Right lobe of liver (tissue), 6 donors: Measurements from ENCODE around the gene IRAK1. TPM values are rescaled to one million over a fixed set of nuclear protein-coding genes. Genes with fewer than 3 reads are reported as not detected.

Source experiments
- ATAC-seq, 4 donors: fragments of 200-7000 bp; cut with Tn5 transposase; one replicate each; pipeline ENCODE4 v1.9.1; 2020; ENCODE audit warnings: mild to moderate bottlenecking in 4 of 4, moderate library complexity in 4 of 4
- DNase-seq, 3 donors: peaks; one replicate each; pipeline ENCODE4 v3.0.0-alpha.2; 2020
- H3K27ac ChIP-seq, 3 donors: fragments of 200-600 bp; one replicate each; pipeline ENCODE4 v1.8.0; 2022
- H3K27me3 ChIP-seq, 2 donors: fragments of 200-600 bp; one replicate each; pipeline ENCODE4 v1.8.0; 2022
- H3K36me3 ChIP-seq, 4 donors: fragments of 200-600 bp; sonication (generic) in 1 of 4; one replicate each; pipeline versions ENCODE4 v1.5.1 to v1.8.0; 2017 to 2022; ENCODE audit warnings: control low read depth in 1 of 4
- H3K4me1 ChIP-seq, 4 donors: fragments of 200-600 bp; sonication (generic) in 1 of 4; one replicate each; pipeline versions ENCODE4 v1.5.1 to v1.8.0; 2017 to 2022; ENCODE audit warnings: control low read depth in 1 of 4
- H3K4me3 ChIP-seq, 3 donors: fragments of 200-600 bp; one replicate each; pipeline ENCODE4 v1.8.0; 2022
- H3K9me3 ChIP-seq, 4 donors: fragments of 200-600 bp; sonication (generic) in 1 of 4; one replicate each; pipeline versions ENCODE4 v1.5.1 to v1.8.0; 2017 to 2022; ENCODE audit warnings: control low read depth in 1 of 4
- POLR2A ChIP-seq: fragments of 450-650 bp; IDR thresholded peaks from one replicate; pipeline ENCODE4 v1.6.1; 2017; ENCODE audit warnings: antibody characterized with exemption, mild to moderate bottlenecking
- WGBS: methylation state at CpG from one replicate; pipeline ENCODE4 v1.1.6; 2018; ENCODE audit warnings: low coverage, low lambda C conversion rate; ENCODE audit not compliant: insufficient coverage; ENCODE audit errors: missing lambda C conversion rate; 5-methylcytosine and 5-hydroxymethylcytosine counted together
- intact Hi-C, 2 donors: fragments of 100-400 bp; cut with DNase I; formaldehyde crosslinking; loops; one replicate each; pipeline versions ENCODE4 v1.11.2 to v1.14.1; 2022
- total RNA-seq, 6 experiments: library from RNA; depleted of rRNA in 2 of 6; stranded (reverse); fragments of >200 nt in 2 of 6; fragmentation: NEBNext Ultra II Directional in 3 of 6; extraction: Animal tissue kit (Norgen Biotek cat#: 25700) in 3 of 6; gene quantifications; one replicate each; pipeline versions ENCODE4 v1.1.0 to v1.2.4, GENCODE V29; 2016 to 2023
- TF ChIP-seq, protein P1 (sequence below), 4 donors: fragments of 200-600 bp in 3 of 4; fragments of 450-650 bp in 1 of 4; IDR thresholded peaks; one replicate each; pipeline versions ENCODE4 v1.5.1 to v1.8.0; 2016 to 2022; ENCODE audit warnings: antibody characterized with exemption in 4 of 4, mild to moderate bottlenecking in 2 of 4
- donor health status: DM: no; HTN: yes; CAD: no.
- donor health status: DM: no; HTN: no; CAD: no.
- donor health status: DM: no; HTN: no; CAD: no.
- donor health status: DM: no; HTN: yes; CAD: no.
- donor health status: DM: no; HTN: yes; CAD: no.

The IRAK1 gene
- total RNA-seq, 6 experiments from 2014 or later: 27.4 to 77.7 (median 41.4) TPM

DNA sequence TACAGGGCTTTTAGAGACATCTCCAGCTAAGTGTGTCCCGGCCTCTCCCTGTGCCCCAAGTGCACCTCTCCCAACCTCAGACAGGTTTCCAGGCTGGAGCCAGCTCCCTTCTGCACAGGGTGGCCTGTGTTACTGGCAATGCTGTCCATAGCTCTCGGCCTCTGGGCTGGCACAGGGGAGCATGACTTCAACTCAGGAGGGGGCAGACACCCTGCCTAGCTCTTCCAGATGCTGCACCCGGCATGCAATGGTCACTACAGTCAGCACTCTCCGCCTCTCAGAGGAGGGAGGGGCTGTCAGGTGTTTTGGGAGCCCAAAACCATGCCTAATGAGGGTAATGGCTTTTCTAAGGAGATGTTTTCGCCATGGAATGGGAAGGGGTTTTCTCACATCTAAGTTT lies 2.4 kb upstream of the IRAK1 start:
- Histone ChIP-seq H3K36me3 (no peaks in the 10 kb centered on the region), H3K4me3 (no peak overlapping the region), H3K27me3 (no peaks in the 10 kb centered on the region), H3K9me3 (no peaks in the 10 kb centered on the region), H3K27ac (no peak overlapping the region), H3K4me1 (peaks cover 0 to 2% (median 0%) of the 10 kb centered on the region in 4 donors)
- 62% methylated on average over 3 of the region's 5 CpGs for WGBS
- ATAC-seq: no peak
- no peak for DNase-seq
- TF ChIP-seq, protein P1, sequence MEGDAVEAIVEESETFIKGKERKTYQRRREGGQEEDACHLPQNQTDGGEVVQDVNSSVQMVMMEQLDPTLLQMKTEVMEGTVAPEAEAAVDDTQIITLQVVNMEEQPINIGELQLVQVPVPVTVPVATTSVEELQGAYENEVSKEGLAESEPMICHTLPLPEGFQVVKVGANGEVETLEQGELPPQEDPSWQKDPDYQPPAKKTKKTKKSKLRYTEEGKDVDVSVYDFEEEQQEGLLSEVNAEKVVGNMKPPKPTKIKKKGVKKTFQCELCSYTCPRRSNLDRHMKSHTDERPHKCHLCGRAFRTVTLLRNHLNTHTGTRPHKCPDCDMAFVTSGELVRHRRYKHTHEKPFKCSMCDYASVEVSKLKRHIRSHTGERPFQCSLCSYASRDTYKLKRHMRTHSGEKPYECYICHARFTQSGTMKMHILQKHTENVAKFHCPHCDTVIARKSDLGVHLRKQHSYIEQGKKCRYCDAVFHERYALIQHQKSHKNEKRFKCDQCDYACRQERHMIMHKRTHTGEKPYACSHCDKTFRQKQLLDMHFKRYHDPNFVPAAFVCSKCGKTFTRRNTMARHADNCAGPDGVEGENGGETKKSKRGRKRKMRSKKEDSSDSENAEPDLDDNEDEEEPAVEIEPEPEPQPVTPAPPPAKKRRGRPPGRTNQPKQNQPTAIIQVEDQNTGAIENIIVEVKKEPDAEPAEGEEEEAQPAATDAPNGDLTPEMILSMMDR (IDR thresholded peaks at IDR 0.05): no peak
- TF ChIP-seq POLR2A: no peak
- intact Hi-C loops: no loop called here

DNA sequence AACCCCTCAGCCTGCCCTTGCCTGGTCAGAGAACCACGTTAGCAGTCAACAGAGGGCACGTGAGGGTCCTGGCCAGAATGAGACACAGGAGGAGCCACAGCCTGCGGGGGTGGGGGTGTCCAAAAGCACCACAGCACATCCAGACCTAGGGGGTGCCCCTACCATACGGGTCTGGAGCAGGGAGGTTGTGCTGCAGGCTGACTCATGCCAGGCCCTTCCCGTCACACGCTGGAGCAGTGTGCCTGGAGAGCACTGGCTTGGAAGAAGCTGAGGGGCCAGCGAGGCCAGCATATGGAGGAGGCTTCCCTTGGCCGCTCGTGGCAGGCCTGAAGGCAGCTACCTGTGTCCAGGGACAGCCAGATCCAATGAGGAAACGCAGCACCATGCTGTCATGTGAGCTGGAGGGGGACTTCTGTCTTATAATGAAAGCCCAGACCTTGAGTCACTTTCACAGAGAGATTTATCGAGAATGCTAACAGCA lies 1.5 kb upstream of the IRAK1 start:
- Histone ChIP-seq H3K4me3 (no peak overlapping the region), H3K36me3 (peaks cover 0 to 5% (median 0%) of the 10 kb centered on the region in 4 donors), H3K27ac (no peak overlapping the region), H3K4me1 (peaks cover 0 to 2% (median 0%) of the 10 kb centered on the region in 4 donors), H3K9me3 (no peaks in the 10 kb centered on the region), H3K27me3 (no peaks in the 10 kb centered on the region)
- intact Hi-C loops: no loop called here
- TF ChIP-seq, protein P1 (IDR thresholded peaks at IDR 0.05): no peak
- TF ChIP-seq POLR2A: no peak
- no peak for ATAC-seq
- no peak for DNase-seq
- 71% methylated on average over 4 of the region's 11 CpGs for WGBS

DNA sequence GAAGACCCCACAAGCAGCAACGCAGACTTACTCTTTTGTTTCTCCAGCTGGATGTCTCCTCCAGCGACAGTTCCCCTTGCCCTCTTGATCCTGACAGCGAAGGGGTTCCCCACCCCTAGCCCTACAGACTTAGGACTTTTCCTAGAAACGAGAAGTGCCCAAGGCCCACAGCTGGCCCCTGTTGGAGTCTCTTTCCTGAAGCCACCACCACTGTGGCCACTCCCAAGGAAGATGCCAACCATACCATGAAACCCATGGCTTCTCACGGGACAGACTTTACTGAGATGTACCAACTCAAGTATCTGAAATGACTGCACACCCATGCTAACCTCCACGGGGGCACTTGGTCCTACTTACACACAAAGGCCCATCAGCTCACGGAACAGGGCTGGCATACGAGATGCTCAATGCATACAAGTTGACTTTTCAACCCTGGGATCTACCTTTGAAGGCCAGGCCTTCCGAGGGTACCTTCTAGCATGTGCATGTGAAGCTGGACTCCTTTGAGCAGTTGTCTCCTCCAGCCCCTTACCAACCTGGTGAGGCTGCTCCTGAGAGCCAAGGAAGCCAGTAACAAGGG lies 924 bp upstream of the IRAK1 start:
- H3K27ac ChIP-seq: peak overlapping the region; percentile 74 to 84 (median 78)
- peaks cover 0 to 5% (median 0%) of the 10 kb centered on the region in 4 donors for H3K36me3 ChIP-seq
- TF ChIP-seq, protein P1 (IDR thresholded peaks at IDR 0.05): no peak
- TF ChIP-seq POLR2A: no peak
- H3K4me3 ChIP-seq: peak overlapping the region; percentile 47 to 59 (median 50)
- DNase-seq (no peak), ATAC-seq (peak in 1 of 4 donors; percentile 5)
- no peaks in the 10 kb centered on the region for H3K27me3 ChIP-seq
- H3K4me1 ChIP-seq: peaks cover 0 to 2% (median 0%) of the 10 kb centered on the region in 4 donors
- intact Hi-C loops: no loop called here
- no peaks in the 10 kb centered on the region for H3K9me3 ChIP-seq
- WGBS: 59% methylated on average over 6 of the region's 9 CpGs

DNA sequence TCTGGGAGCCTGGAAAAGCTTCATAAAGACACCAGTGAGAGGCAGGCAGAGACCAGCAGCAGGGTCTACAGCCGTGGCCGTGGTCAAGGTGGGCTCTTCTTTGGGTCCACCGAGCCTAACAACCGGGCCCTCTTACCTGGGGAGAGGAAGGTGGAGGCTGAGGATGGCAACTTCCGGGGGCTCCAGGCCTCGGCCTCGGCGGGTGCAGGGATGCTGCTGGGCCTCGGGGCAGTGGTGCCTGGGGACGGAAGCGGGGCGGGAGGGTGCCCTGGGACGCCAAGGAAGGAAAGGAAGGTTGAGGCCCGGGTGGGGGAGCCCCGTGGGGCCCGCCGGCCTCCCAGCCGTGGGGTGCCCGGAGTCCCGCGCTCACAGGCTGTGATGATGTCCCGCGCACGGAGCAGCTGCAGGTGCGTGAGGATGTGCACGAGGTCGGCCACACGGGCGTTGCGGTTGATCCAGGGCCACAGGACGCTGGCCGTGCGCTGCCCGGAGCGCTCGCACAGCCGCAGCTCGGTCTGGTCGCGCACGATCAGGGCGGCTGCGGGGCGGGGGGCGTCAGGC lies 561 bp downstream of the IRAK1 start:
- peaks cover 0 to 2% (median 0%) of the 10 kb centered on the region in 4 donors for H3K4me1 ChIP-seq
- intact Hi-C loops: no loop called here
- DNase-seq (no peak), ATAC-seq (no peak)
- H3K27me3 ChIP-seq: no peaks in the 10 kb centered on the region
- peak overlapping the region; percentile 21 to 84 (median 57) for H3K27ac ChIP-seq
- WGBS: 38% methylated on average over 12 of the region's 45 CpGs
- TF ChIP-seq POLR2A: no peak
- TF ChIP-seq, protein P1 (IDR thresholded peaks at IDR 0.05): no peak
- peaks cover 0 to 5% (median 0%) of the 10 kb centered on the region in 4 donors for H3K36me3 ChIP-seq
- H3K9me3 ChIP-seq: no peaks in the 10 kb centered on the region
- H3K4me3 ChIP-seq: peak overlapping the region; percentile 47 to 59 (median 48)
